HL-60 (cell line): ENCODE data around the gene HTT-AS.

ENCODE experiments used
- DNase-seq, 2 experiments: peaks; one replicate each; pipeline ENCODE4 v3.0.0-alpha.2; 2010 to 2020; ENCODE audit warnings: low read depth in 1 of 2, low spot score in 1 of 2
- H3K27ac ChIP-seq: fragments of 250-450 bp; sonication (Bioruptor Pico); replicated peaks from 2 replicates; pipeline ENCODE4 v1.5.1; 2020; ENCODE audit warnings: mild to moderate bottlenecking, moderate library complexity
- H3K27me3 ChIP-seq: fragments of 250-450 bp; sonication (Bioruptor Pico); 2 replicates; pipeline ENCODE4 v1.5.1; 2021; ENCODE audit warnings: mild to moderate bottlenecking, moderate library complexity; ENCODE audit not compliant: insufficient read depth, poor library complexity, severe bottlenecking
- H3K4me3 ChIP-seq: replicated peaks from 2 replicates; pipeline ENCODE4 v1.5.1; 2011; ENCODE audit warnings: mild to moderate bottlenecking, control low read depth, low read length; ENCODE audit not compliant: insufficient read depth
- GABPA ChIP-seq: IDR thresholded peaks from 2 replicates; pipeline ENCODE4 v1.6.1; 2012; ENCODE audit warnings: low read depth
- POLR2AphosphoS5 ChIP-seq: IDR thresholded peaks from 2 replicates; pipeline ENCODE4 v1.6.1; 2012; ENCODE audit warnings: low read depth
- REST ChIP-seq: IDR thresholded peaks from 2 replicates; pipeline ENCODE4 v1.6.1; 2012; ENCODE audit warnings: low read depth; ENCODE audit not compliant: insufficient replicate concordance
- SPI1 ChIP-seq: IDR thresholded peaks from 2 replicates; pipeline ENCODE4 v1.6.1; 2012; ENCODE audit warnings: low read depth, mild to moderate bottlenecking, borderline replicate concordance
- TF ChIP-seq, protein P1 (sequence below): IDR thresholded peaks from one replicate; pipeline ENCODE4 v1.5.1; 2011; ENCODE audit warnings: low read length, control low read depth, inconsistent platforms; ENCODE audit not compliant: insufficient read depth

Gene HTT-AS

GRCh38 chr4:3083732-3084131, 9.4 kb upstream of the HTT-AS start:
- H3K27me3 ChIP-seq: no peaks in the 10 kb centered on the region
- TF ChIP-seq REST (no peak), GABPA (no peak), SPI1 (no peak), POLR2AphosphoS5 (no peak)
- TF ChIP-seq, protein P1, sequence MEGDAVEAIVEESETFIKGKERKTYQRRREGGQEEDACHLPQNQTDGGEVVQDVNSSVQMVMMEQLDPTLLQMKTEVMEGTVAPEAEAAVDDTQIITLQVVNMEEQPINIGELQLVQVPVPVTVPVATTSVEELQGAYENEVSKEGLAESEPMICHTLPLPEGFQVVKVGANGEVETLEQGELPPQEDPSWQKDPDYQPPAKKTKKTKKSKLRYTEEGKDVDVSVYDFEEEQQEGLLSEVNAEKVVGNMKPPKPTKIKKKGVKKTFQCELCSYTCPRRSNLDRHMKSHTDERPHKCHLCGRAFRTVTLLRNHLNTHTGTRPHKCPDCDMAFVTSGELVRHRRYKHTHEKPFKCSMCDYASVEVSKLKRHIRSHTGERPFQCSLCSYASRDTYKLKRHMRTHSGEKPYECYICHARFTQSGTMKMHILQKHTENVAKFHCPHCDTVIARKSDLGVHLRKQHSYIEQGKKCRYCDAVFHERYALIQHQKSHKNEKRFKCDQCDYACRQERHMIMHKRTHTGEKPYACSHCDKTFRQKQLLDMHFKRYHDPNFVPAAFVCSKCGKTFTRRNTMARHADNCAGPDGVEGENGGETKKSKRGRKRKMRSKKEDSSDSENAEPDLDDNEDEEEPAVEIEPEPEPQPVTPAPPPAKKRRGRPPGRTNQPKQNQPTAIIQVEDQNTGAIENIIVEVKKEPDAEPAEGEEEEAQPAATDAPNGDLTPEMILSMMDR: no peak

DNA sequence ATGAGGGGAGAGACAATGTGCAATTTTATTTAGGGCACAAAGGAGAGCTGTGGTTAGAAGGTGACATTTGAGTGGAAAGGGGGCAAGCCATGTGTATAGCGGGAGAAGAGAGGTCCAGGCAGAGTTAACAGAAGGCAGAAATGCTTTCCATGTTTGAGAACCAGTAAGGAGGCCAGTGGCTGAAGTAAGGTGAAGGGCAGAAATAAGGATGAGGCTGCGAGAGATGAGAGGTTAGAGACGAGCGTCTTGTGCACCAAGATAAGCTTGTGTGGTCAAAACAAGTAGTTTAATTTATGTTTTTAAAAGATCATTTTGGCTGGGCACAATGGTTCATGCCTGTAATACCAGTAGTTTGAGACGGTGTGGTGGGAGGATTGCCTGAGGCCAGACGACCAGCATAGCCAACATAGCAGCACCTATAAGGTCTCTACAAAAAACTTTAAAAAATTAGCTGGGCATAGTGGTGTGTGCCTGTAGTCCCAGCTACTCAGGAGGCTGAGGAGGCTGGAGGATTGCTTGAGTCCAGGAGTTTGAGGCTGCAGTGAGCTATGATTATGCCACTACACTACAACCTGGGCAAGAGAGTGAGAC, 8.7 kb upstream of the HTT-AS start:
- no peak for TF ChIP-seq GABPA
- no peak for TF ChIP-seq REST
- no peaks in the 10 kb centered on the region for H3K27me3 ChIP-seq
- H3K27ac ChIP-seq: no peak overlapping the region
- no peak for DNase-seq
- H3K4me3 ChIP-seq: no peak overlapping the region

More at GRCh38 chr4:3083732-3084131, 9.4 kb upstream of the HTT-AS start:
- Histone ChIP-seq H3K4me3 (no peak overlapping the region), H3K27ac (no peak overlapping the region)
- DNase-seq: no peak

DNA sequence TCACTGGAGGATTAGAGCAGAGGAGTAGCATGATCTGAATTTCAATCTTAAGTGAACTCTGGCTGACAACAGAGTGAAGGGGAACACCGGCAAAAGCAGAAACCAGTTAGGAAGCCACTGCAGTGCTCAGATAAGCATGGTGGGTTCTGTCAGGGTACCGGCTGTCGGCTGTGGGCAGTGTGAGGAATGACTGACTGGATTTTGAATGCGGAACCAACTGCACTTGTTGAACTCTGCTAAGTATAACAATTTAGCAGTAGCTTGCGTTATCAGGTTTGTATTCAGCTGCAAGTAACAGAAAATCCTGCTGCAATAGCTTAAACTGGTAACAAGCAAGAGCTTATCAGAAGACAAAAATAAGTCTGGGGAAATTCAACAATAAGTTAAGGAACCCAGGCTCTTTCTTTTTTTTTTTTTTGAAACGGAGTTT, 5.4 kb upstream of the HTT-AS start:
- DNase-seq: peak in 1 of 2 experiments; percentile 55
- Histone ChIP-seq H3K27ac (no peak overlapping the region), H3K4me3 (no peak overlapping the region), H3K27me3 (no peaks in the 10 kb centered on the region)
- no peak for TF ChIP-seq REST
- no peak for TF ChIP-seq POLR2AphosphoS5
- no peak for TF ChIP-seq SPI1
- TF ChIP-seq GABPA: no peak
- TF ChIP-seq, protein P1: no peak
